Mammary epithelial cell (primary cell): ENCODE data around the gene PARVA.

Experiments
- EZH2 ChIP-seq: IDR thresholded peaks from 2 replicates; pipeline ENCODE4 v1.6.1; 2012; ENCODE audit warnings: low read length, inconsistent platforms, borderline replicate concordance
- TF ChIP-seq, protein P1 (sequence below), 2 donors: IDR thresholded peaks in 1 of 2; conservative IDR thresholded peaks in 1 of 2; 2 replicates each; pipeline ENCODE4 v1.5.1; 2011 to 2012; ENCODE audit warnings: inconsistent platforms in 2 of 2, low read length in 2 of 2, mild to moderate bottlenecking in 2 of 2, control low read depth in 1 of 2, low read depth in 1 of 2; ENCODE audit not compliant: insufficient read depth in 1 of 2; ENCODE audit errors: extremely low read depth in 1 of 2

DNA sequence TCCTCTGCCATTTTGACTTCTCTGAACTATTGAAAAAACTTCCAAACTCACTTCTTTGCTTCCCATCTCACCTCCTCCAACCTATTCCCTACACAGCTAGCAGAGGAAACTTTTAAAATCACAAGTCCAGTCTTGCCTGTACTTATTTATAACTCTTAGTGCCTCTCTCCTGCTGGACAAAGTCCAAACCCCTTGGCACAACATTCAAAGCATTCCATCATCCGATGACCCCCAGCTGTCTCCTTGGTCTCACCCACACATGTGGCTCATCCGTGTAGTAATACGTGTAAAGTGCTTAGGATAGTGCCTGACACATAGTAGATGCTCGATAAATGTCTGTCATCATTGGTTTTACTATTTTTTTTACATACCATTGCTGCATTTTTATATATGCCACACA, 101.4 kb downstream of the PARVA start:
- TF ChIP-seq, protein P1, sequence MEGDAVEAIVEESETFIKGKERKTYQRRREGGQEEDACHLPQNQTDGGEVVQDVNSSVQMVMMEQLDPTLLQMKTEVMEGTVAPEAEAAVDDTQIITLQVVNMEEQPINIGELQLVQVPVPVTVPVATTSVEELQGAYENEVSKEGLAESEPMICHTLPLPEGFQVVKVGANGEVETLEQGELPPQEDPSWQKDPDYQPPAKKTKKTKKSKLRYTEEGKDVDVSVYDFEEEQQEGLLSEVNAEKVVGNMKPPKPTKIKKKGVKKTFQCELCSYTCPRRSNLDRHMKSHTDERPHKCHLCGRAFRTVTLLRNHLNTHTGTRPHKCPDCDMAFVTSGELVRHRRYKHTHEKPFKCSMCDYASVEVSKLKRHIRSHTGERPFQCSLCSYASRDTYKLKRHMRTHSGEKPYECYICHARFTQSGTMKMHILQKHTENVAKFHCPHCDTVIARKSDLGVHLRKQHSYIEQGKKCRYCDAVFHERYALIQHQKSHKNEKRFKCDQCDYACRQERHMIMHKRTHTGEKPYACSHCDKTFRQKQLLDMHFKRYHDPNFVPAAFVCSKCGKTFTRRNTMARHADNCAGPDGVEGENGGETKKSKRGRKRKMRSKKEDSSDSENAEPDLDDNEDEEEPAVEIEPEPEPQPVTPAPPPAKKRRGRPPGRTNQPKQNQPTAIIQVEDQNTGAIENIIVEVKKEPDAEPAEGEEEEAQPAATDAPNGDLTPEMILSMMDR (conservative IDR thresholded peaks at IDR 0.05 in 1 of 2, IDR thresholded peaks at IDR 0.05 in 1 of 2; ENCODE audit: extremely low read depth in 1 of 2, insufficient read depth in 1 of 2, low read depth in 1 of 2, low read length in 2 of 2) = no peak
- TF ChIP-seq EZH2 = no peak
